ENCODE measurements around the gene KIAA1755.

GRCh38 chr20:38197619-38198018, 62.9 kb downstream of the KIAA1755 start:
- TF ChIP-seq CTCF (IDR thresholded peaks at IDR 0.05 in 4 of 5, conservative IDR thresholded peaks at IDR 0.05 in 1 of 5) = no peak
- no peak for TF ChIP-seq POLR2A (IDR thresholded peaks at IDR 0.05)

Data from gastrocnemius medialis (tissue), 4 donors.